ENCODE results near the gene FUS. TPM values are rescaled to one million over a fixed set of nuclear protein-coding genes. Genes with fewer than 3 reads are reported as not detected.
A peak's percentile ranks its signal among the peaks of the same experiment; 100 is the strongest.
"Not testable (repeated sequence)": the region's sequence is repeated elsewhere in the genome, so short reads cannot be mapped to it uniquely, and the experiment has no call there.

The FUS gene
- total and polyA plus RNA-seq, 10 donors, result 119 to 694 (median 337) TPM

- Histone ChIP-seq H3K4me1 (peaks cover 7 to 64% (median 34%) of the 10 kb centered on the region in 6 donors), H3K36me3 (no peaks in the 10 kb centered on the region), H3K9me3 (no peaks in the 10 kb centered on the region), H3K4me3 (peak overlapping the region in 1 of 8 donors; percentile 39), H3K27ac (peak overlapping the region in 7 of 8 donors; percentile 3 to 70 (median 55)), H3K27me3 (replicated peaks in 1 of 7) (no peaks in the 10 kb centered on the region)
- 58 to 80% (median 71%) methylated on average over 23 to 27 of the region's 27 CpGs for WGBS, 5 donors
- intact Hi-C loops (cut with DNase I; ENCODE audit: low total_unique reads), result no loop called here
- TF ChIP-seq CTCF (IDR thresholded peaks at IDR 0.05 in 8 of 11, conservative IDR thresholded peaks at IDR 0.05 in 3 of 11) (no peak), POLR2A (IDR thresholded peaks at IDR 0.05) (no peak), POLR2AphosphoS5 (IDR thresholded peaks at IDR 0.05) (peak; percentile 14 to 52 (median 48))
- no peak for DNase-seq
These were observed 41.0 kb upstream of the FUS start for GRCh38 chr16:31138621-31139578.

- H3K27me3 ChIP-seq (replicated peaks in 1 of 7); H3K4me3 ChIP-seq; DNase-seq; intact Hi-C loops (cut with DNase I; ENCODE audit: low total_unique reads); H3K9me3 ChIP-seq; H3K36me3 ChIP-seq: not testable (repeated sequence)
- H3K27ac ChIP-seq, result peak overlapping the region in 7 of 8 donors; percentile 75 to 95 (median 88)
- WGBS, 5 donors, result 89 to 93% (median 92%) methylated on average over 9 of the region's 9 CpGs
- peaks cover 7 to 47% (median 26%) of the 10 kb centered on the region in 6 donors for H3K4me1 ChIP-seq
These were observed 38.9 kb upstream of the FUS start for GRCh38 chr16:31141071-31141469.

- no peaks in the 10 kb centered on the region for H3K27me3 ChIP-seq (replicated peaks in 1 of 7)
- TF ChIP-seq POLR2AphosphoS5 (IDR thresholded peaks at IDR 0.05) (no peak), CTCF (IDR thresholded peaks at IDR 0.05 in 8 of 11, conservative IDR thresholded peaks at IDR 0.05 in 3 of 11) (no peak), POLR2A (IDR thresholded peaks at IDR 0.05) (no peak)
- H3K9me3 ChIP-seq, result no peaks in the 10 kb centered on the region
- H3K36me3 ChIP-seq, result no peaks in the 10 kb centered on the region
- peak overlapping the region; percentile 37 to 95 (median 87) for H3K27ac ChIP-seq
- peak overlapping the region in 5 of 8 donors; percentile 6 to 81 (median 47) for H3K4me3 ChIP-seq
- WGBS, 5 donors, result 27 to 54% (median 51%) methylated on average over 9 to 10 of the region's 10 CpGs
- H3K4me1 ChIP-seq, result peaks cover 7 to 47% (median 26%) of the 10 kb centered on the region in 6 donors
- peak; percentile 87 for DNase-seq
- intact Hi-C loops (cut with DNase I; ENCODE audit: low total_unique reads), result loop anchor here (2.0 kb wide), 1 partner anchor 37 kb away; no protein-coding TSS in a partner anchor
These were observed 38.3 kb upstream of the FUS start for GRCh38 chr16:31141489-31142108.

- H3K27ac ChIP-seq, result peak overlapping the region; percentile 70 to 95 (median 87)
- TF ChIP-seq POLR2AphosphoS5 (IDR thresholded peaks at IDR 0.05) (peak; percentile 83 to 92 (median 86)), POLR2A (IDR thresholded peaks at IDR 0.05) (no peak), CTCF (IDR thresholded peaks at IDR 0.05 in 8 of 11, conservative IDR thresholded peaks at IDR 0.05 in 3 of 11) (peak; percentile 98 to 100 (median 99))
- peak overlapping the region; percentile 30 to 81 (median 46) for H3K4me3 ChIP-seq
- intact Hi-C loops (cut with DNase I; ENCODE audit: low total_unique reads), result loop anchor here (2.0 kb wide), 1 partner anchor 36 kb away; no protein-coding TSS in a partner anchor
- H3K9me3 ChIP-seq, result no peaks in the 10 kb centered on the region
- WGBS, 5 donors, result 1 to 6% (median 4%) methylated on average over 23 to 89 of the region's 89 CpGs
- H3K27me3 ChIP-seq (replicated peaks in 1 of 7), result peaks cover 0 to under 1% (median 0%) of the 10 kb centered on the region in 7 donors
- DNase-seq, result peak; percentile 100
- H3K4me1 ChIP-seq, result peaks cover 7 to 47% (median 26%) of the 10 kb centered on the region in 6 donors
- H3K36me3 ChIP-seq, result no peaks in the 10 kb centered on the region
These were observed 37.6 kb upstream of the FUS start for GRCh38 chr16:31142109-31143010.
